Endothelial cell of umbilical vein (primary cell): Measurements from ENCODE around the gene LRG1. TPM values are rescaled to one million over a fixed set of nuclear protein-coding genes. Genes with fewer than 3 reads are reported as not detected.

Experiments
- BruUV-seq: library from RNA; stranded (reverse); fragments of 400-500 nt; replicated peaks from 2 replicates; lab custom pipeline; 2021; lab: Mats Ljungman, UMichigan
- CTCF ChIA-PET: fragments of 300-600, 350-600 bp; sonication (Branson Sonifier 250); formaldehyde crosslinking; loops from one replicate; lab custom pipeline; 2021; ENCODE audit warnings: antibody characterized with exemption, inconsistent platforms; lab: Charles Lee
- POLR2A ChIA-PET: fragments of 300-600, 350-600 bp; sonication (Branson Sonifier 250); formaldehyde crosslinking; loops from one replicate; lab custom pipeline; 2021; ENCODE audit warnings: antibody characterized with exemption, inconsistent platforms; lab: Charles Lee
- DNase-seq: peaks from one replicate; pipeline ENCODE4 v3.0.0-alpha.2; 2011; ENCODE audit warnings: low read depth, low spot score
- FAIRE-seq: peaks from 2 replicates; lab custom pipeline; 2011; peaks lifted over from hg19 to GRCh38; lab: Jason Lieb, UNC
- H2AFZ ChIP-seq: 2 replicates; pipeline ENCODE4 v1.6.0; 2012; ENCODE audit warnings: low read depth, low read length, control low read depth, inconsistent platforms
- H3K27ac ChIP-seq: 2 replicates; pipeline ENCODE4 v1.5.1; 2011; ENCODE audit warnings: low read depth, mild to moderate bottlenecking, control low read depth, low read length, moderate library complexity; ENCODE audit not compliant: insufficient read depth
- H3K27me3 ChIP-seq, 2 experiments: 2 replicates each; pipeline versions ENCODE4 v1.6.0 to v1.6.1; 2011; ENCODE audit warnings: low read length in 2 of 2, mixed read lengths in 1 of 2; ENCODE audit not compliant: control insufficient read depth in 2 of 2, insufficient read depth in 2 of 2
- H3K36me3 ChIP-seq, 2 experiments: 2 replicates in 1 of 2; 3 replicates in 1 of 2; pipeline ENCODE4 v1.5.1; 2011; ENCODE audit warnings: low read length in 2 of 2, mild to moderate bottlenecking in 1 of 2, moderate library complexity in 1 of 2; ENCODE audit not compliant: control insufficient read depth in 2 of 2, insufficient read depth in 2 of 2; ENCODE audit errors: extremely low read depth in 1 of 2
- H3K4me1 ChIP-seq: 3 replicates; pipeline ENCODE4 v1.5.1; 2011; ENCODE audit warnings: mild to moderate bottlenecking, low read length; ENCODE audit not compliant: control insufficient read depth, insufficient read depth; ENCODE audit errors: extremely low read depth
- H3K4me2 ChIP-seq: 2 replicates; pipeline ENCODE4 v1.6.1; 2011; ENCODE audit warnings: low read length, control low read depth, mixed read lengths; ENCODE audit not compliant: insufficient read depth
- H3K4me3 ChIP-seq, 3 experiments: fragments of 200-600 bp in 1 of 3; sonication (generic), shearing (Covaris generic) in 1 of 3; replicated peaks in 1 of 3; 2 replicates each; pipeline ENCODE4 v1.5.1; 2011 to 2016; ENCODE audit warnings: control low read depth in 3 of 3, low read length in 3 of 3, mild to moderate bottlenecking in 2 of 3, inconsistent platforms in 1 of 3, low read depth in 1 of 3, moderate library complexity in 1 of 3; ENCODE audit not compliant: insufficient read depth in 1 of 3
- H3K79me2 ChIP-seq: 2 replicates; pipeline ENCODE4 v1.6.0; 2012; ENCODE audit warnings: low read length, inconsistent platforms; ENCODE audit not compliant: control insufficient read depth, insufficient read depth
- H3K9ac ChIP-seq: replicated peaks from 2 replicates; pipeline ENCODE3; 2011; ENCODE audit warnings: low read length, control low read depth; ENCODE audit not compliant: insufficient read depth; ENCODE audit errors: extremely low read depth
- H3K9me1 ChIP-seq: replicated peaks from 3 replicates; pipeline ENCODE4 v1.6.0; 2011; ENCODE audit warnings: mild to moderate bottlenecking, low read length; ENCODE audit not compliant: control insufficient read depth, insufficient read depth; ENCODE audit errors: extremely low read depth
- H3K9me3 ChIP-seq: replicated peaks from 2 replicates; pipeline ENCODE4 v1.5.1; 2012; ENCODE audit warnings: low read length, inconsistent platforms; ENCODE audit not compliant: control insufficient read depth, insufficient read depth
- H4K20me1 ChIP-seq: replicated peaks from 2 replicates; pipeline ENCODE3; 2011; ENCODE audit warnings: mild to moderate bottlenecking, low read length; ENCODE audit not compliant: control insufficient read depth, insufficient read depth; ENCODE audit errors: extremely low read depth
- EZH2 ChIP-seq: IDR thresholded peaks from 2 replicates; pipeline ENCODE4 v1.6.1; 2012; ENCODE audit warnings: borderline replicate concordance, low read depth, mild to moderate bottlenecking, moderate library complexity, low read length, inconsistent platforms; ENCODE audit not compliant: severe bottlenecking
- FOS ChIP-seq: IDR thresholded peaks from 2 replicates; pipeline ENCODE4 v1.6.1; 2011; ENCODE audit warnings: mild to moderate bottlenecking, low read length, moderate library complexity, borderline replicate concordance; ENCODE audit not compliant: insufficient read depth
- GATA2 ChIP-seq: IDR thresholded peaks from 2 replicates; pipeline ENCODE4 v1.7.0; 2011; ENCODE audit warnings: low read depth, mild to moderate bottlenecking, moderate library complexity, mixed read lengths, low read length; ENCODE audit not compliant: insufficient read length, insufficient read depth
- JUN ChIP-seq: IDR thresholded peaks from 2 replicates; pipeline ENCODE4 v1.6.1; 2011; ENCODE audit warnings: borderline replicate concordance, low read depth; ENCODE audit not compliant: insufficient read length, insufficient read depth
- MYC ChIP-seq: IDR thresholded peaks from one replicate; pipeline ENCODE4 v1.6.1; 2011; ENCODE audit warnings: mild to moderate bottlenecking, low read depth, low read length
- POLR2A ChIP-seq: IDR thresholded peaks from 2 replicates; pipeline ENCODE4 v1.6.1; 2012; ENCODE audit warnings: low read depth, mild to moderate bottlenecking, control low read depth, low read length
- POLR2AphosphoS5 ChIP-seq: IDR thresholded peaks from 2 replicates; pipeline ENCODE4 v1.6.1; 2012; ENCODE audit warnings: low read depth, mild to moderate bottlenecking, control low read depth, low read length, moderate library complexity; ENCODE audit not compliant: insufficient read depth
- dilution Hi-C: fragments of 300-500 bp; cut with MboI; formaldehyde crosslinking; loops from one replicate; pipeline ENCODE4 v1.15.0; 2019; ENCODE audit warnings: low sequenced_read_pairs; ENCODE audit not compliant: extremely low pct_ligation_motif_present
- intact Hi-C: fragments of 100-400 bp; cut with micrococcal nuclease; formaldehyde crosslinking; loops from one replicate; pipeline ENCODE4 v1.10.0; 2022
- polyA plus RNA-seq, 4 experiments: library from polyadenylated mRNA; depleted of rRNA in 3 of 4; stranded (reverse) in 3 of 4; unstranded in 1 of 4; fragments of >200 nt; gene quantifications; 2 replicates each; pipeline versions ENCODE4 v1.2.1 to v1.2.3, GENCODE V29; 2011 to 2012; ENCODE audit warnings: missing spikeins in 1 of 4
- total RNA-seq: library from RNA; stranded (reverse); gene quantifications from 2 replicates; pipeline ENCODE4 v1.2.3, GENCODE V29; 2021
- TF ChIP-seq, protein P1 (sequence below): IDR thresholded peaks from 2 replicates; pipeline ENCODE4 v1.6.1; 2011; ENCODE audit not compliant: insufficient read depth, insufficient read length
- TF ChIP-seq, protein P2 (sequence below), 2 donors: IDR thresholded peaks; 1 replicate in 1 of 2; 2 replicates in 1 of 2; pipeline ENCODE4 v1.5.1; 2011; ENCODE audit warnings: low read length in 2 of 2, mild to moderate bottlenecking in 2 of 2, moderate library complexity in 2 of 2, control low read depth in 1 of 2, inconsistent platforms in 1 of 2, low read depth in 1 of 2; ENCODE audit not compliant: insufficient read depth in 1 of 2; ENCODE audit errors: extremely low read depth in 1 of 2

LRG1 gene
- total and polyA plus RNA-seq, 2 donors (not counting 3 experiments of a cell fraction or from before 2014, with no cell fraction given): 0.21 to 0.31 TPM

DNA sequence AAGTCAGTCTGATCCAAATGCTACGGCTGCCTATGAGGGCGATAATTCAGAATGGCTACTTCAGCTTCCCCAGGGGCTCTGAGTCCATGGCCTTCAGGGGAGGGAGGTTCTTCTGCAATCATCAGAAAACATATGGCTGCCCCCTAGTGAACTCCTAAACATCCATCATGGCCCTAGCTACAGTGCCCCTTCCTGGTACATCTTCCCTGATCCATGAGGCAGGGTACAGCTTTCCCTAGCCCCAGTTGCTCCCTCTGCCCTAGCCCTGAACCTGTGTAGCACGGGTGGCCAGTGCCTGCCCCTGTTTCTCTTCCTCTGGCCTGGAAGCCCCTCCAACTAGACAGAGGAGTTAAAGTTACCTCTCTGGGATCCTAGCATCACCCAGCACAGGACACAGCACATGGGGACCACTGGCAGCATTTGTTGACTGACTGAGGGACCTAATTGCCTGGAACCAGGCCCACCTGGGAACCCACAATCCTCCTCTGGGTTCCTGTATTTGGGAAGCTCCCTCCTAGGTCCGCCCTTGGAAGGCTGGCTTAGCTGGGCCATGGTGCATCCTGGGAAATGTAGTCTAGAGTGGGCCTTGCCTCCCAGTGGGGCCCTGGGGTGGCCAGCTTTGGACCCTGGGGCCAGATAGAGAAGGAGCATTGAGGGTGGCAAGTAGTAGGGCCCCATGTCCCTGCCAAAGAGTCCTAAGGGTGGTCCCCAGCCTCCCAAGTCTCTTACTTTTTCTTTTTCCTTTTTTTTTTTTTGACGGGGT lies 37.4 kb upstream of the LRG1 start:
- intact Hi-C loops: loop anchor here (5.0 kb wide), 1 partner anchor 145 kb away; the partner anchor contains the start of gene DPP9
- Histone ChIP-seq H4K20me1 (no peaks in the 10 kb centered on the region), H3K27me3 (no peaks in the 10 kb centered on the region), H3K4me1 (peaks cover 27% of the 10 kb centered on the region), H3K79me2 (no peaks in the 10 kb centered on the region), H3K9me3 (no peaks in the 10 kb centered on the region), H3K4me3 (no peak overlapping the region), H2AFZ (no peak overlapping the region), H3K36me3 (peaks cover 0 to 11% of the 10 kb centered on the region in 2 experiments), H3K27ac (no peak overlapping the region), H3K9ac (no peak overlapping the region), H3K9me1 (no peaks in the 10 kb centered on the region), H3K4me2 (no peak overlapping the region)
- BruUV-seq: no TSS peak
- ChIA-PET CTCF (interaction anchor here (0.8 to 5.7 kb wide), 10 partner anchors 8 to 63 kb away, joined by 3 to 75 read pairs (median 6); partner anchors contain the start of genes SEMA6B and TNFAIP8L1), POLR2A (interaction anchor here (0.6 kb wide), 1 partner anchor 21 kb away, joined by 3 read pairs; no protein-coding TSS in a partner anchor)
- TF ChIP-seq MYC (no peak), FOS (no peak), JUN (no peak), GATA2 (no peak), POLR2AphosphoS5 (no peak), POLR2A (no peak), EZH2 (no peak)
- TF ChIP-seq, protein P1, sequence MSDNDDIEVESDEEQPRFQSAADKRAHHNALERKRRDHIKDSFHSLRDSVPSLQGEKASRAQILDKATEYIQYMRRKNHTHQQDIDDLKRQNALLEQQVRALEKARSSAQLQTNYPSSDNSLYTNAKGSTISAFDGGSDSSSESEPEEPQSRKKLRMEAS: no peak
- TF ChIP-seq, protein P2, sequence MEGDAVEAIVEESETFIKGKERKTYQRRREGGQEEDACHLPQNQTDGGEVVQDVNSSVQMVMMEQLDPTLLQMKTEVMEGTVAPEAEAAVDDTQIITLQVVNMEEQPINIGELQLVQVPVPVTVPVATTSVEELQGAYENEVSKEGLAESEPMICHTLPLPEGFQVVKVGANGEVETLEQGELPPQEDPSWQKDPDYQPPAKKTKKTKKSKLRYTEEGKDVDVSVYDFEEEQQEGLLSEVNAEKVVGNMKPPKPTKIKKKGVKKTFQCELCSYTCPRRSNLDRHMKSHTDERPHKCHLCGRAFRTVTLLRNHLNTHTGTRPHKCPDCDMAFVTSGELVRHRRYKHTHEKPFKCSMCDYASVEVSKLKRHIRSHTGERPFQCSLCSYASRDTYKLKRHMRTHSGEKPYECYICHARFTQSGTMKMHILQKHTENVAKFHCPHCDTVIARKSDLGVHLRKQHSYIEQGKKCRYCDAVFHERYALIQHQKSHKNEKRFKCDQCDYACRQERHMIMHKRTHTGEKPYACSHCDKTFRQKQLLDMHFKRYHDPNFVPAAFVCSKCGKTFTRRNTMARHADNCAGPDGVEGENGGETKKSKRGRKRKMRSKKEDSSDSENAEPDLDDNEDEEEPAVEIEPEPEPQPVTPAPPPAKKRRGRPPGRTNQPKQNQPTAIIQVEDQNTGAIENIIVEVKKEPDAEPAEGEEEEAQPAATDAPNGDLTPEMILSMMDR (IDR thresholded peaks at IDR 0.05; ENCODE audit: extremely low read depth in 1 of 2, insufficient read depth in 1 of 2, low read depth in 1 of 2, low read length in 2 of 2): no peak
- FAIRE-seq (peak; percentile 80), DNase-seq (no peak)
- dilution Hi-C loops: no loop called here
